ENCODE results near the gene PPM1D. TPM values are rescaled to one million over a fixed set of nuclear protein-coding genes. Genes with fewer than 3 reads are reported as not detected.

PPM1D gene
- total and polyA plus RNA-seq, 2 experiments from 2014 or later: 7.9 to 8.1 TPM

- no peak overlapping the region for H3K4me3 ChIP-seq
- no peaks in the 10 kb centered on the region for H3K9me2 ChIP-seq (ENCODE audit: insufficient read depth)
- H3K9me3 ChIP-seq (ENCODE audit: low read depth): no peaks in the 10 kb centered on the region
- 98% methylated on average over 5 of the region's 5 CpGs for WGBS, 2 experiments (ENCODE audit: low coverage in 1 of 2, low lambda C conversion rate in 2 of 2, missing lambda C conversion rate in 2 of 2)
- H3K9ac ChIP-seq: no peak overlapping the region
- H4K20me1 ChIP-seq (ENCODE audit: insufficient read depth): no peaks in the 10 kb centered on the region
- no peak overlapping the region for H3K27ac ChIP-seq
- no peak overlapping the region for H2AFZ ChIP-seq
- H3K79me2 ChIP-seq (ENCODE audit: insufficient read depth): peaks cover 83% of the 10 kb centered on the region
- no peak for DNase-seq
- H3K27me3 ChIP-seq (replicated peaks; ENCODE audit: insufficient read depth): no peaks in the 10 kb centered on the region
- H3K36me3 ChIP-seq (ENCODE audit: low read depth): peaks cover 10% of the 10 kb centered on the region
- no peaks in the 10 kb centered on the region for H3F3A ChIP-seq (ENCODE audit: insufficient read depth)
- H3K4me2 ChIP-seq (ENCODE audit: unreplicated experiment): no peak overlapping the region
- in situ Hi-C loops (cut with MboI): no loop called here
- H3K4me1 ChIP-seq (ENCODE audit: insufficient read depth): no peaks in the 10 kb centered on the region
- TF ChIP-seq EZH2phosphoT487 (IDR thresholded peaks at IDR 0.05; ENCODE audit: insufficient read depth, low read depth): no peak
- TF ChIP-seq EZH2 (IDR thresholded peaks at IDR 0.05; ENCODE audit: insufficient read depth, poor library complexity, severe bottlenecking): no peak
Measured at GRCh38 chr17:60656499-60656898, 56.5 kb downstream of the PPM1D start.

GRCh38 chr17:60659156-60659555, 59.2 kb downstream of the PPM1D start:
- no peak for TF ChIP-seq EZH2phosphoT487 (IDR thresholded peaks at IDR 0.05; ENCODE audit: insufficient read depth, low read depth)
- no peak for TF ChIP-seq EZH2 (IDR thresholded peaks at IDR 0.05; ENCODE audit: insufficient read depth, poor library complexity, severe bottlenecking)
- Histone ChIP-seq H3K27ac (no peak overlapping the region), H3K4me3 (no peak overlapping the region), H3K9me2 (ENCODE audit: insufficient read depth) (no peaks in the 10 kb centered on the region), H3K36me3 (ENCODE audit: low read depth) (peaks cover 10% of the 10 kb centered on the region), H3K4me2 (ENCODE audit: unreplicated experiment) (no peak overlapping the region), H3K4me1 (ENCODE audit: insufficient read depth) (peaks cover 4% of the 10 kb centered on the region), H3K79me2 (ENCODE audit: insufficient read depth) (peaks cover 56% of the 10 kb centered on the region), H3F3A (ENCODE audit: insufficient read depth) (0 out of 2 replicates have a peak, but pooled peaks cover 14% of the 10 kb centered on the region), H4K20me1 (ENCODE audit: insufficient read depth) (no peaks in the 10 kb centered on the region), H3K9ac (no peak overlapping the region), H3K9me3 (ENCODE audit: low read depth) (no peaks in the 10 kb centered on the region), H2AFZ (no peak overlapping the region), H3K27me3 (replicated peaks; ENCODE audit: insufficient read depth) (no peaks in the 10 kb centered on the region)
- DNase-seq: no peak
- 93 to 100% methylated on average over 1 of the region's 1 CpG for WGBS, 2 experiments (ENCODE audit: low coverage in 1 of 2, low lambda C conversion rate in 2 of 2, missing lambda C conversion rate in 2 of 2)
- in situ Hi-C loops (cut with MboI): no loop called here

- H3K36me3 ChIP-seq (ENCODE audit: low read depth): peaks cover 10% of the 10 kb centered on the region
- no peak overlapping the region for H3K4me2 ChIP-seq (ENCODE audit: unreplicated experiment)
- DNase-seq: no peak
- H4K20me1 ChIP-seq (ENCODE audit: insufficient read depth): no peaks in the 10 kb centered on the region
- H3K27ac ChIP-seq: no peak overlapping the region
- H3K9me3 ChIP-seq (ENCODE audit: low read depth): no peaks in the 10 kb centered on the region
- no peak overlapping the region for H3K4me3 ChIP-seq
- in situ Hi-C loops (cut with MboI): no loop called here
- peaks cover 33% of the 10 kb centered on the region for H3K79me2 ChIP-seq (ENCODE audit: insufficient read depth)
- no peaks in the 10 kb centered on the region for H3K9me2 ChIP-seq (ENCODE audit: insufficient read depth)
- no peak overlapping the region for H2AFZ ChIP-seq
- TF ChIP-seq EZH2phosphoT487 (IDR thresholded peaks at IDR 0.05; ENCODE audit: insufficient read depth, low read depth): no peak
- no peak for TF ChIP-seq EZH2 (IDR thresholded peaks at IDR 0.05; ENCODE audit: insufficient read depth, poor library complexity, severe bottlenecking)
- no peak overlapping the region for H3K9ac ChIP-seq
- WGBS, 2 experiments (ENCODE audit: low coverage in 1 of 2, low lambda C conversion rate in 2 of 2, missing lambda C conversion rate in 2 of 2): 98 to 99% methylated on average over 2 of the region's 2 CpGs
- H3K4me1 ChIP-seq (ENCODE audit: insufficient read depth): peaks cover 9% of the 10 kb centered on the region
- H3F3A ChIP-seq (ENCODE audit: insufficient read depth): 0 out of 2 replicates have a peak, but pooled peaks cover 17% of the 10 kb centered on the region
- H3K27me3 ChIP-seq (replicated peaks; ENCODE audit: insufficient read depth): no peaks in the 10 kb centered on the region
Measured at GRCh38 chr17:60661489-60661888, 61.5 kb downstream of the PPM1D start.

- peak; percentile 62 for DNase-seq
- H3K79me2 ChIP-seq (ENCODE audit: insufficient read depth): 0 out of 2 replicates have a peak, but pooled peaks cover 7% of the 10 kb centered on the region
- 5 to 11% methylated on average over 1 of the region's 1 CpG for WGBS, 2 experiments (ENCODE audit: low coverage in 1 of 2, low lambda C conversion rate in 2 of 2, missing lambda C conversion rate in 2 of 2)
- no peaks in the 10 kb centered on the region for H3K9me2 ChIP-seq (ENCODE audit: insufficient read depth)
- no peaks in the 10 kb centered on the region for H4K20me1 ChIP-seq (ENCODE audit: insufficient read depth)
- H3K9ac ChIP-seq: no peak overlapping the region
- peak overlapping the region; percentile 73 for H3K4me2 ChIP-seq (ENCODE audit: unreplicated experiment)
- 0 out of 2 replicates have a peak, but pooled peaks cover 17% of the 10 kb centered on the region for H3F3A ChIP-seq (ENCODE audit: insufficient read depth)
- H3K36me3 ChIP-seq (ENCODE audit: low read depth): no peaks in the 10 kb centered on the region; the same call in 1 of the 2 replicates
- TF ChIP-seq EZH2phosphoT487 (IDR thresholded peaks at IDR 0.05; ENCODE audit: insufficient read depth, low read depth): no peak
- TF ChIP-seq EZH2 (IDR thresholded peaks at IDR 0.05; ENCODE audit: insufficient read depth, poor library complexity, severe bottlenecking): no peak
- H2AFZ ChIP-seq: no peak overlapping the region
- in situ Hi-C loops (cut with MboI): no loop called here
- H3K27me3 ChIP-seq (replicated peaks; ENCODE audit: insufficient read depth): no peaks in the 10 kb centered on the region
- H3K27ac ChIP-seq: peak overlapping the region; percentile 20; the same call in 1 of the 2 replicates
- H3K4me3 ChIP-seq: peak overlapping the region; percentile 5; the same call in 1 of the 2 replicates
- H3K9me3 ChIP-seq (ENCODE audit: low read depth): no peaks in the 10 kb centered on the region
- peaks cover 9% of the 10 kb centered on the region for H3K4me1 ChIP-seq (ENCODE audit: insufficient read depth)
Measured at GRCh38 chr17:60664022-60664421, 64.0 kb downstream of the PPM1D start.
